ENCODE data around the gene SLC5A9.
"Not testable (repeated sequence)": the region's sequence is repeated elsewhere in the genome, so short reads cannot be mapped to it uniquely, and the experiment has no call there.

Gene SLC5A9

GRCh38 chr1:48246727-48247126 is 24.2 kb downstream of the SLC5A9 start:
- DNase-seq = no peak

- DNase-seq = no peak
Measured at GRCh38 chr1:48248356-48248755, 25.8 kb downstream of the SLC5A9 start.

GRCh38 chr1:48249868-48250267 is 27.4 kb downstream of the SLC5A9 start:
- no peak for DNase-seq

- DNase-seq = peak; percentile 12
Measured at GRCh38 chr1:48250572-48250971, 28.1 kb downstream of the SLC5A9 start.

- no peak for DNase-seq
Measured at GRCh38 chr1:48251323-48251722, 28.8 kb downstream of the SLC5A9 start.

- DNase-seq = no peak
Measured at GRCh38 chr1:48251821-48252220, 29.3 kb downstream of the SLC5A9 start.

- no peak for DNase-seq
Measured at GRCh38 chr1:48254254-48254653, 31.7 kb downstream of the SLC5A9 start.

- no peak for DNase-seq
Measured at GRCh38 chr1:48258106-48258505, 35.6 kb downstream of the SLC5A9 start.

GRCh38 chr1:48261881-48262400 is 39.4 kb downstream of the SLC5A9 start:
- DNase-seq = no peak

GRCh38 chr1:48263041-48263440 is 40.5 kb downstream of the SLC5A9 start:
- DNase-seq = no peak

GRCh38 chr1:48266576-48266975 is 44.1 kb downstream of the SLC5A9 start:
- DNase-seq = no peak

- DNase-seq = not testable (repeated sequence)
Measured at GRCh38 chr1:48277437-48277836, 54.9 kb downstream of the SLC5A9 start.

- not testable (repeated sequence) for DNase-seq
Measured at GRCh38 chr1:48282329-48282728, 59.8 kb downstream of the SLC5A9 start.

- peak; percentile 55 for DNase-seq
Measured at GRCh38 chr1:48284696-48285420, 62.3 kb downstream of the SLC5A9 start.

- no peak for DNase-seq
Measured at GRCh38 chr1:48285525-48285924, 63.0 kb downstream of the SLC5A9 start.

GRCh38 chr1:48291421-48291820 is 68.9 kb downstream of the SLC5A9 start:
- no peak for DNase-seq

- no peak for DNase-seq
Measured at GRCh38 chr1:48292706-48293105, 70.2 kb downstream of the SLC5A9 start.

- DNase-seq = not testable (repeated sequence)
Measured at GRCh38 chr1:48294094-48294493, 71.6 kb downstream of the SLC5A9 start.

GRCh38 chr1:48294656-48295055 is 72.1 kb downstream of the SLC5A9 start:
- no peak for DNase-seq

Data from NCI-H82 (cell line).